ENCODE results near the gene MAPK14. TPM values are rescaled to one million over a fixed set of nuclear protein-coding genes. Genes with fewer than 3 reads are reported as not detected.

The MAPK14 gene
- total RNA-seq, 1 donor from 2014 or later = 29.3 TPM

GRCh38 chr6:36139991-36140710 is 112.5 kb downstream of the MAPK14 start:
- intact Hi-C loops (cut with DNase I) = no loop called here
- ATAC-seq (ENCODE audit: poor library complexity) = no peak
- no peak for DNase-seq

GRCh38 chr6:36141091-36141490 is 113.5 kb downstream of the MAPK14 start:
- ATAC-seq (ENCODE audit: poor library complexity) (no peak), DNase-seq (no peak)
- intact Hi-C loops (cut with DNase I) = no loop called here

GRCh38 chr6:36141961-36142360 is 114.4 kb downstream of the MAPK14 start:
- no peak for DNase-seq
- ATAC-seq (ENCODE audit: poor library complexity) = no peak
- intact Hi-C loops (cut with DNase I) = no loop called here

- DNase-seq (no peak), ATAC-seq (ENCODE audit: poor library complexity) (no peak)
- intact Hi-C loops (cut with DNase I) = no loop called here
These were observed 115.6 kb downstream of the MAPK14 start for GRCh38 chr6:36142971-36143838.

- ATAC-seq (ENCODE audit: poor library complexity) (no peak), DNase-seq (no peak)
- intact Hi-C loops (cut with DNase I) = no loop called here
These were observed 117.9 kb downstream of the MAPK14 start for GRCh38 chr6:36145495-36145894.

- intact Hi-C loops (cut with DNase I) = no loop called here
- ATAC-seq (ENCODE audit: poor library complexity) = no peak
- no peak for DNase-seq
These were observed 119.7 kb downstream of the MAPK14 start for GRCh38 chr6:36147294-36147693.

- ATAC-seq (ENCODE audit: poor library complexity) = no peak
- DNase-seq = no peak
- intact Hi-C loops (cut with DNase I) = no loop called here
These were observed 121.9 kb downstream of the MAPK14 start for GRCh38 chr6:36149476-36149875.

- no peak for ATAC-seq (ENCODE audit: poor library complexity)
- no peak for DNase-seq
- intact Hi-C loops (cut with DNase I) = no loop called here
These were observed 122.7 kb downstream of the MAPK14 start for GRCh38 chr6:36150283-36150682.

- DNase-seq (no peak), ATAC-seq (ENCODE audit: poor library complexity) (no peak)
- intact Hi-C loops (cut with DNase I) = no loop called here
These were observed 126.7 kb downstream of the MAPK14 start for GRCh38 chr6:36154286-36154685.

GRCh38 chr6:36155662-36156061 is 128.1 kb downstream of the MAPK14 start:
- intact Hi-C loops (cut with DNase I) = no loop called here
- ATAC-seq (ENCODE audit: poor library complexity) (no peak), DNase-seq (no peak)

GRCh38 chr6:36160147-36160760 is 132.6 kb downstream of the MAPK14 start:
- ATAC-seq (ENCODE audit: poor library complexity) (no peak), DNase-seq (no peak)
- intact Hi-C loops (cut with DNase I) = no loop called here

Other genes starting within 250 kb of the MAPK14 start
- gene CLPSL1, start 246.8 kb upstream of the MAPK14 start, total RNA-seq = not detected
- gene CLPS, start 230.5 kb upstream of the MAPK14 start, total RNA-seq = not detected
- not detected for gene LHFPL5, start 222.5 kb upstream of the MAPK14 start, total RNA-seq
- gene SRPK1, start 106.7 kb upstream of the MAPK14 start, total RNA-seq = 22.1 TPM
- not detected for gene SLC26A8, start 3.2 kb upstream of the MAPK14 start, total RNA-seq
- 0.32 TPM for gene MAPK13, start 102.7 kb downstream of the MAPK14 start, total RNA-seq
- gene BRPF3, start 168.9 kb downstream of the MAPK14 start, total RNA-seq = 17.8 TPM
- gene PNPLA1, start 242.3 kb downstream of the MAPK14 start, total RNA-seq = not detected